ENCODE data around the gene PLXNA2. TPM values are rescaled to one million over a fixed set of nuclear protein-coding genes. Genes with fewer than 3 reads are reported as not detected.

PLXNA2 gene
- polyA plus RNA-seq, 1 of the 3 experiments (the other 2 are of a cell fraction) = 8.5 TPM

GRCh38 chr1:208239473-208240381 is 4.5 kb downstream of the PLXNA2 start:
- Histone ChIP-seq H3K9ac (0 out of 2 replicates have a peak overlapping the region, but pooled peaks have one; percentile 5), H3K9me2 (no peaks in the 10 kb centered on the region), H3K79me2 (ENCODE audit: insufficient read depth) (peaks cover 94% of the 10 kb centered on the region), H4K20me1 (ENCODE audit: insufficient read depth) (peaks cover 17% of the 10 kb centered on the region; the same call in 1 of the 2 replicates), H2AFZ (ENCODE audit: low read depth) (no peak overlapping the region), H3K4me1 (ENCODE audit: control insufficient read depth in 1 of 2, insufficient read depth in 2 of 2, low read depth in 1 of 2, low read length in 1 of 2) (peaks cover 26 to 61% of the 10 kb centered on the region in 2 experiments; a peak in 3 of 4 replicates), H3K36me3 (replicated peaks in 1 of 2; ENCODE audit: control insufficient read depth in 1 of 2, insufficient read depth in 2 of 2, low read length in 1 of 2) (peaks cover 5 to 28% of the 10 kb centered on the region in 2 experiments), H3K9me3 (no peaks in the 10 kb centered on the region), H3F3A (replicated peaks; ENCODE audit: insufficient read depth) (peaks cover 10% of the 10 kb centered on the region), H3K4me3 (ENCODE audit: low read depth in 2 of 2, low read length in 1 of 2) (peak overlapping the region in 1 of 2 experiments; percentile 16; a peak in 2 of 4 replicates), H3K4me2 (peak overlapping the region; percentile 93), H3K27ac (ENCODE audit: low read depth in 2 of 2, low read length in 1 of 2) (peak overlapping the region; percentile 22 to 56), H3K27me3 (ENCODE audit: insufficient read depth) (no peaks in the 10 kb centered on the region)
- 74% methylated on average over 10 of the region's 10 CpGs for WGBS (ENCODE audit: low lambda C conversion rate)
- DNase-seq = peak; percentile 50
- TF ChIP-seq FOSL2 (IDR thresholded peaks at IDR 0.05; ENCODE audit: borderline replicate concordance, low read depth) = no peak
- TF ChIP-seq RCOR1 (IDR thresholded peaks at IDR 0.05; ENCODE audit: low read length) = peak; percentile 9; the same call in 1 of the 2 replicates
- TF ChIP-seq CTCF (IDR thresholded peaks at IDR 0.05) = 0 out of 2 replicates have a peak, but pooled peaks have one; percentile 7
- ChIA-PET CTCF (interaction anchor here (0.6 to 19.9 kb wide), 45 partner anchors 9 to 1113 kb away, joined by 3 to 579 read pairs (median 6); no protein-coding TSS in a partner anchor), POLR2A (interaction anchor here (0.9 kb wide), 1 partner anchor 218 kb away, joined by 4 read pairs; no protein-coding TSS in a partner anchor)

- POLR2A ChIA-PET = no interaction called here
- Histone ChIP-seq H3K4me2 (peak overlapping the region; percentile 93; the same call in 1 of the 2 replicates), H3K36me3 (replicated peaks in 1 of 2; ENCODE audit: control insufficient read depth in 1 of 2, insufficient read depth in 2 of 2, low read length in 1 of 2) (peaks cover 5 to 28% of the 10 kb centered on the region in 2 experiments), H3K27me3 (ENCODE audit: insufficient read depth) (no peaks in the 10 kb centered on the region), H3K27ac (ENCODE audit: low read depth in 2 of 2, low read length in 1 of 2) (peak overlapping the region; percentile 30 to 42; a peak in 3 of 4 replicates), H3K79me2 (ENCODE audit: insufficient read depth) (peaks cover 100% of the 10 kb centered on the region), H3K4me1 (ENCODE audit: control insufficient read depth in 1 of 2, insufficient read depth in 2 of 2, low read depth in 1 of 2, low read length in 1 of 2) (peaks cover 30 to 64% of the 10 kb centered on the region in 2 experiments; a peak in 3 of 4 replicates), H3K9me2 (no peaks in the 10 kb centered on the region), H3F3A (replicated peaks; ENCODE audit: insufficient read depth) (peaks cover 8% of the 10 kb centered on the region), H3K9me3 (no peaks in the 10 kb centered on the region), H4K20me1 (ENCODE audit: insufficient read depth) (peaks cover 17% of the 10 kb centered on the region; the same call in 1 of the 2 replicates), H2AFZ (ENCODE audit: low read depth) (no peak overlapping the region), H3K4me3 (ENCODE audit: low read depth in 2 of 2, low read length in 1 of 2) (peak overlapping the region in 1 of 2 experiments; percentile 20; a peak in 1 of 4 replicates), H3K9ac (no peak overlapping the region)
- WGBS (ENCODE audit: low lambda C conversion rate) = 45% methylated on average over 7 of the region's 9 CpGs
- TF ChIP-seq MAX (IDR thresholded peaks at IDR 0.05; ENCODE audit: low read depth) (no peak), RAD21 (IDR thresholded peaks at IDR 0.05; ENCODE audit: low read length) (peak; percentile 80), CTCF (IDR thresholded peaks at IDR 0.05) (peak; percentile 84), RCOR1 (IDR thresholded peaks at IDR 0.05; ENCODE audit: low read length) (no peak), NRF1 (IDR thresholded peaks at IDR 0.05; ENCODE audit: low read depth, low read length) (no peak), SMC3 (IDR thresholded peaks at IDR 0.05; ENCODE audit: low read depth, low read length) (peak; percentile 76), USF2 (IDR thresholded peaks at IDR 0.05; ENCODE audit: borderline replicate concordance, low read depth, low read length) (no peak), YY1 (IDR thresholded peaks at IDR 0.05; ENCODE audit: low read depth) (no peak)
- DNase-seq = peak; percentile 74
- CTCF ChIA-PET = interaction anchor here (0.6 to 19.9 kb wide), 65 partner anchors 9 to 1115 kb away, joined by 3 to 579 read pairs (median 5); no protein-coding TSS in a partner anchor
These were observed 5.3 kb downstream of the PLXNA2 start for GRCh38 chr1:208238710-208239472.

Measured in SK-N-SH (cell line).